ENCODE results near the gene RSPH4A.

DNA sequence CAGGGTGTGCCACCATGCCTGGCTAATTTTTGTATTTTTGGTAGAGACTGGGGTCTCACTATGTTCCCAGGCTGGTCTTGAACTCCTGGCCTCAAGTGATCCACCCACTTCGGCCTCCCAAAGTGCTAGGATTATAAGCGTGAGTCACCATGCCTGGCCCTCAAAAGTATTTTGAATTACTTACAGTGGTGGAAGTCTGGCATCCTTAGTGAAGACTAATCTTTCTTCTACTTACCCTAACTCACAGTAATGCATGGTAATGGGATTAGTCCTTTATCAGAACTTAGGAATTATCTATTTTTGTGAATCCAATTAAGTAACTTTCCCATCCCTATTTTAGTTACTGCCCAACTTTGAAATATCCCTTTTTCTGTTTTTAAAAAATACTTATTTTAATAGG is 41.1 kb upstream of the RSPH4A start:
- TF ChIP-seq, protein P1, sequence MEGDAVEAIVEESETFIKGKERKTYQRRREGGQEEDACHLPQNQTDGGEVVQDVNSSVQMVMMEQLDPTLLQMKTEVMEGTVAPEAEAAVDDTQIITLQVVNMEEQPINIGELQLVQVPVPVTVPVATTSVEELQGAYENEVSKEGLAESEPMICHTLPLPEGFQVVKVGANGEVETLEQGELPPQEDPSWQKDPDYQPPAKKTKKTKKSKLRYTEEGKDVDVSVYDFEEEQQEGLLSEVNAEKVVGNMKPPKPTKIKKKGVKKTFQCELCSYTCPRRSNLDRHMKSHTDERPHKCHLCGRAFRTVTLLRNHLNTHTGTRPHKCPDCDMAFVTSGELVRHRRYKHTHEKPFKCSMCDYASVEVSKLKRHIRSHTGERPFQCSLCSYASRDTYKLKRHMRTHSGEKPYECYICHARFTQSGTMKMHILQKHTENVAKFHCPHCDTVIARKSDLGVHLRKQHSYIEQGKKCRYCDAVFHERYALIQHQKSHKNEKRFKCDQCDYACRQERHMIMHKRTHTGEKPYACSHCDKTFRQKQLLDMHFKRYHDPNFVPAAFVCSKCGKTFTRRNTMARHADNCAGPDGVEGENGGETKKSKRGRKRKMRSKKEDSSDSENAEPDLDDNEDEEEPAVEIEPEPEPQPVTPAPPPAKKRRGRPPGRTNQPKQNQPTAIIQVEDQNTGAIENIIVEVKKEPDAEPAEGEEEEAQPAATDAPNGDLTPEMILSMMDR (IDR thresholded peaks at IDR 0.05) = no peak
- TF ChIP-seq EP300 (IDR thresholded peaks at IDR 0.05) (no peak), POLR2A (IDR thresholded peaks at IDR 0.05; ENCODE audit: low read depth) (no peak)
